H9 (cell line): ENCODE measurements around the gene CREB3L2. TPM values are rescaled to one million over a fixed set of nuclear protein-coding genes. Genes with fewer than 3 reads are reported as not detected.

Experiments
- DNase-seq: peaks from one replicate; pipeline ENCODE4 v3.0.0-alpha.2; 2017
- H2AFZ ChIP-seq: one replicate; pipeline ENCODE4 v1.6.1; 2013; ENCODE audit warnings: mild to moderate bottlenecking, low read length, control low read depth, moderate library complexity
- H2AK5ac ChIP-seq: 2 replicates; pipeline ENCODE4 v1.6.1; 2013; ENCODE audit warnings: low read length, control low read depth, mixed read lengths; ENCODE audit not compliant: insufficient read length
- H2BK120ac ChIP-seq: one replicate; pipeline ENCODE4 v1.6.1; 2013; ENCODE audit warnings: low read depth, mild to moderate bottlenecking, low read length, control low read depth, inconsistent platforms; ENCODE audit not compliant: poor library complexity, severe bottlenecking
- H2BK12ac ChIP-seq: 2 replicates; pipeline ENCODE4 v1.6.1; 2013; ENCODE audit warnings: low read length, control low read depth, mixed read lengths, low read depth; ENCODE audit not compliant: insufficient read length
- H2BK15ac ChIP-seq: 2 replicates; pipeline ENCODE4 v1.6.1; 2013; ENCODE audit warnings: low read depth, low read length, control low read depth
- H2BK20ac ChIP-seq: one replicate; pipeline ENCODE4 v1.6.1; 2013; ENCODE audit warnings: low read depth, mild to moderate bottlenecking, low read length, control low read depth, inconsistent platforms; ENCODE audit not compliant: poor library complexity, severe bottlenecking
- H2BK5ac ChIP-seq: 2 replicates; pipeline ENCODE4 v1.6.1; 2013; ENCODE audit warnings: low read length, control low read depth, mixed read lengths; ENCODE audit not compliant: insufficient read length
- H3K14ac ChIP-seq: 2 replicates; pipeline ENCODE4 v1.6.1; 2013; ENCODE audit warnings: low read length, control low read depth; ENCODE audit not compliant: insufficient read depth
- H3K18ac ChIP-seq: 2 replicates; pipeline ENCODE4 v1.6.1; 2013; ENCODE audit warnings: low read depth, mild to moderate bottlenecking, mixed read lengths, low read length, control low read depth; ENCODE audit not compliant: insufficient read length
- H3K23ac ChIP-seq: 2 replicates; pipeline ENCODE4 v1.6.1; 2013; ENCODE audit warnings: low read length, control low read depth, mixed read lengths, low read depth; ENCODE audit not compliant: insufficient read length
- H3K23me2 ChIP-seq: 2 replicates; pipeline ENCODE4 v1.6.1; 2013; ENCODE audit warnings: low read depth, mild to moderate bottlenecking, mixed read lengths, low read length, control low read depth; ENCODE audit not compliant: insufficient read length, poor library complexity, severe bottlenecking
- H3K27ac ChIP-seq: 2 replicates; pipeline ENCODE4 v1.5.1; 2013; ENCODE audit warnings: low read length, control low read depth, mixed read lengths, low read depth; ENCODE audit not compliant: insufficient read length
- H3K27me3 ChIP-seq: 2 replicates; pipeline ENCODE4 v1.6.1; 2013; ENCODE audit warnings: low read length, control low read depth, inconsistent platforms; ENCODE audit not compliant: insufficient read depth
- H3K4ac ChIP-seq: 2 replicates; pipeline ENCODE4 v1.6.1; 2013; ENCODE audit warnings: low read depth, mild to moderate bottlenecking, control low read depth, inconsistent platforms, low read length, moderate library complexity
- H3K4me1 ChIP-seq: 2 replicates; pipeline ENCODE4 v1.6.1; 2013; ENCODE audit warnings: low read length, control low read depth, inconsistent platforms; ENCODE audit not compliant: insufficient read depth
- H3K4me2 ChIP-seq: 2 replicates; pipeline ENCODE4 v1.6.1; 2013; ENCODE audit warnings: low read length, control low read depth, mixed read lengths; ENCODE audit not compliant: insufficient read length, insufficient read depth
- H3K56ac ChIP-seq: 2 replicates; pipeline ENCODE4 v1.6.1; 2013; ENCODE audit warnings: low read depth, mild to moderate bottlenecking, mixed read lengths, low read length, control low read depth; ENCODE audit not compliant: insufficient read length
- H3K79me1 ChIP-seq: 2 replicates; pipeline ENCODE4 v1.6.1; 2013; ENCODE audit warnings: low read depth, mild to moderate bottlenecking, moderate library complexity, low read length, control low read depth, inconsistent platforms; ENCODE audit not compliant: insufficient read depth, poor library complexity, severe bottlenecking
- H3K79me2 ChIP-seq: 2 replicates; pipeline ENCODE4 v1.6.1; 2013; ENCODE audit warnings: low read length, control low read depth, inconsistent platforms; ENCODE audit not compliant: insufficient read depth
- H3K9ac ChIP-seq: 2 replicates; pipeline ENCODE4 v1.6.1; 2013; ENCODE audit warnings: low read length, control low read depth, mixed read lengths; ENCODE audit not compliant: insufficient read length; ENCODE audit errors: extremely low read depth
- H3K9me3 ChIP-seq: one replicate; pipeline ENCODE4 v1.6.1; 2013; ENCODE audit warnings: low read depth, low read length, inconsistent platforms; ENCODE audit not compliant: control insufficient read depth
- H3T11ph ChIP-seq: one replicate; pipeline ENCODE4 v1.6.1; 2013; ENCODE audit warnings: mild to moderate bottlenecking, low read length, control low read depth, inconsistent platforms
- H4K20me1 ChIP-seq: one replicate; pipeline ENCODE4 v1.6.1; 2013; ENCODE audit not compliant: control insufficient read depth, insufficient read length, insufficient read depth
- H4K5ac ChIP-seq: 2 replicates; pipeline ENCODE4 v1.6.1; 2013; ENCODE audit warnings: low read depth, mild to moderate bottlenecking, mixed read lengths, low read length, control low read depth; ENCODE audit not compliant: insufficient read length
- H4K8ac ChIP-seq: replicated peaks from 2 replicates; pipeline ENCODE4 v1.6.1; 2013; ENCODE audit warnings: low read length, control low read depth, mixed read lengths, low read depth; ENCODE audit not compliant: insufficient read length
- H4K91ac ChIP-seq: 2 replicates; pipeline ENCODE4 v1.6.1; 2013; ENCODE audit warnings: low read depth, mild to moderate bottlenecking, moderate library complexity, mixed read lengths, low read length, control low read depth; ENCODE audit not compliant: insufficient read length
- H3K27ac Mint-ChIP-seq, 3 experiments: 2 replicates in 2 of 3; 3 replicates in 1 of 3; pipeline ENCODE4 v1.8.0; 2020 to 2021; ENCODE audit warnings: mixed read lengths in 3 of 3, mild to moderate bottlenecking in 1 of 3, moderate library complexity in 1 of 3
- H3K27me3 Mint-ChIP-seq: 2 replicates; pipeline ENCODE4 v1.8.0; 2021; ENCODE audit warnings: low read depth, mild to moderate bottlenecking, moderate library complexity, mixed read lengths
- H3K36me3 Mint-ChIP-seq, 3 experiments: 2 replicates in 2 of 3; 3 replicates in 1 of 3; pipeline ENCODE4 v1.8.0; 2020 to 2021; ENCODE audit warnings: low read depth in 3 of 3, mixed read lengths in 3 of 3; ENCODE audit not compliant: insufficient read depth in 1 of 3
- H3K4me1 Mint-ChIP-seq, 2 experiments: 2 replicates each; pipeline ENCODE4 v1.8.0; 2020; ENCODE audit warnings: mixed read lengths in 2 of 2
- H3K4me3 Mint-ChIP-seq, 2 experiments: 2 replicates in 1 of 2; 3 replicates in 1 of 2; pipeline ENCODE4 v1.8.0; 2020 to 2021; ENCODE audit warnings: mild to moderate bottlenecking in 2 of 2, mixed read lengths in 2 of 2, moderate library complexity in 1 of 2
- H3K9me3 Mint-ChIP-seq, 2 experiments: 2 replicates in 1 of 2; 3 replicates in 1 of 2; pipeline ENCODE4 v1.8.0; 2020; ENCODE audit warnings: mild to moderate bottlenecking in 2 of 2, mixed read lengths in 2 of 2, moderate library complexity in 1 of 2
- WGBS: extraction: QIAGEN DNeasy Blood & Tissue Kit; methylation state at CpG from one replicate; pipeline ENCODE4 v1.1.7; 2013; ENCODE audit warnings: missing lambda C conversion rate, low lambda C conversion rate, mixed read lengths; ENCODE audit not compliant: insufficient read length; ENCODE audit errors: extremely low coverage; 5-methylcytosine and 5-hydroxymethylcytosine counted together
- total RNA-seq: library from RNA; stranded (reverse); gene quantifications from 2 replicates; pipeline ENCODE4 v1.2.1, GENCODE V29; 2021
- TF ChIP-seq, protein P1 (sequence below): fragments of 200-600 bp; sonication (generic); conservative IDR thresholded peaks from 3 replicates; pipeline ENCODE4 v1.8.0; 2021; ENCODE audit warnings: antibody characterized with exemption, mild to moderate bottlenecking

Gene CREB3L2
- total RNA-seq, 1 experiment from 2014 or later = 60.7 TPM

DNA sequence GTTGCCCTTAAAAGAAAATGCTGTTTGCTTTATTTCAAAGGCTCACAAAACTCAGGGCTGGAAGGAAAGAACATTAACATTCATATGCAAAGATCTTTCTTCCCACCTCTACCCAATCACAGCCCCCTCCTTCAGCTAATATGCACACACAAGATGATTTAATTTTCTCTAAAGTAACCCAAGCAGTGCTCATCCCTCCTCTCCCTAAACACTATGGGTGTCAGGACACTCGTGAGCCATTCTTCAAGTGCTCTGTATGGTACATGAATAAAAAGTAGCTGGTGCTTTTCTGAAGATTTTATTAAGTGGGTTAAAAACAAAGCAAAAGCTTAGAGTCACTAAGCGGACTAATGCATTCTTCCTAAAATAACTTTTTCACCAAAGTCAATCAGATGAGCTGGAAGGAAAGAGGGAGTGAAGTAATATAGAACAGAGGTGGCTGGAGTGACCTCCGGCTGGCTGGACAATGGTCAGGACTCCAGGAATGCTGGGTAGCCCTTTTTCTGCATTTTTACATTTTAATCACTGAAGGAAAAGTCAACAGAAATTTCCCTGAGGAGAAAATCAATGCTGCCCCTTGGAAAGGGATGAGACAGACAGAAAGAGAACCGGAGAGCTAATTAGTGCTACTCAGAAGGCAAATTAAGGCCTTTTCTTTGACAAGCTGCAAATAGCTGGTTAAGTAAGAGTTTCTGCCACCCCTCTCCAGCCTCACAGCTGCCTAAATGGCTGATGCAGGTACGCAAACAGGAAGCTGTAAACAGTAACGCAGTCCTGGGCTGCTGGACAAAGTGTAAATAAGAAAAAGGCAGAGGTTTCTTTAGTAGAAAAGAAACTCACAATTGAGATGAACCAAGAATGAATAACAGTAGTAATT lies 161.7 kb downstream of the CREB3L2 start:
- H3K36me3 Mint-ChIP-seq = no peaks in the 10 kb centered on the region
- Histone ChIP-seq H4K5ac (no peak overlapping the region), H2BK15ac (no peak overlapping the region), H3K79me1 (no peaks in the 10 kb centered on the region), H3K18ac (no peak overlapping the region), H2BK12ac (no peak overlapping the region), H2BK120ac (no peak overlapping the region), H3K56ac (no peak overlapping the region), H2AK5ac (no peak overlapping the region), H3K9me3 (no peaks in the 10 kb centered on the region), H3K79me2 (no peaks in the 10 kb centered on the region), H3K14ac (no peak overlapping the region), H3K27me3 (peaks cover 1% of the 10 kb centered on the region; the same call in 1 of the 2 replicates), H3K4me1 (peaks cover 7% of the 10 kb centered on the region; the same call in 1 of the 2 replicates), H4K91ac (no peak overlapping the region), H3T11ph (no peak overlapping the region), H3K23me2 (no peaks in the 10 kb centered on the region), H3K23ac (no peak overlapping the region), H2AFZ (no peak overlapping the region), H4K8ac (no peak overlapping the region), H2BK5ac (no peak overlapping the region), H3K4me2 (peak overlapping the region; percentile 39), H3K9ac (no peak overlapping the region), H3K4ac (no peak overlapping the region), H2BK20ac (no peak overlapping the region), H4K20me1 (no peaks in the 10 kb centered on the region), H3K27ac (no peak overlapping the region)
- H3K4me1 Mint-ChIP-seq = peaks cover 34 to 49% of the 10 kb centered on the region in 2 experiments
- H3K27me3 Mint-ChIP-seq = peaks cover 15% of the 10 kb centered on the region
- DNase-seq = no peak
- no peaks in the 10 kb centered on the region for H3K9me3 Mint-ChIP-seq
- peak overlapping the region; percentile 69 to 98 (median 94); a peak in 5 of 7 replicates for H3K27ac Mint-ChIP-seq
- peak overlapping the region in 1 of 2 experiments; percentile 53; a peak in 2 of 5 replicates for H3K4me3 Mint-ChIP-seq
- WGBS = no CpG with 5 or more reads among the region's 6 CpGs
- TF ChIP-seq, protein P1, sequence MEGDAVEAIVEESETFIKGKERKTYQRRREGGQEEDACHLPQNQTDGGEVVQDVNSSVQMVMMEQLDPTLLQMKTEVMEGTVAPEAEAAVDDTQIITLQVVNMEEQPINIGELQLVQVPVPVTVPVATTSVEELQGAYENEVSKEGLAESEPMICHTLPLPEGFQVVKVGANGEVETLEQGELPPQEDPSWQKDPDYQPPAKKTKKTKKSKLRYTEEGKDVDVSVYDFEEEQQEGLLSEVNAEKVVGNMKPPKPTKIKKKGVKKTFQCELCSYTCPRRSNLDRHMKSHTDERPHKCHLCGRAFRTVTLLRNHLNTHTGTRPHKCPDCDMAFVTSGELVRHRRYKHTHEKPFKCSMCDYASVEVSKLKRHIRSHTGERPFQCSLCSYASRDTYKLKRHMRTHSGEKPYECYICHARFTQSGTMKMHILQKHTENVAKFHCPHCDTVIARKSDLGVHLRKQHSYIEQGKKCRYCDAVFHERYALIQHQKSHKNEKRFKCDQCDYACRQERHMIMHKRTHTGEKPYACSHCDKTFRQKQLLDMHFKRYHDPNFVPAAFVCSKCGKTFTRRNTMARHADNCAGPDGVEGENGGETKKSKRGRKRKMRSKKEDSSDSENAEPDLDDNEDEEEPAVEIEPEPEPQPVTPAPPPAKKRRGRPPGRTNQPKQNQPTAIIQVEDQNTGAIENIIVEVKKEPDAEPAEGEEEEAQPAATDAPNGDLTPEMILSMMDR = no peak
